Measurements from ENCODE around the gene SLC19A3. TPM values are rescaled to one million over a fixed set of nuclear protein-coding genes. Genes with fewer than 3 reads are reported as not detected.
"Not testable (repeated sequence)": the region's sequence is repeated elsewhere in the genome, so short reads cannot be mapped to it uniquely, and the experiment has no call there.

Gene SLC19A3
- total and polyA plus RNA-seq, 8 donors: 0.43 to 9.3 (median 2.8) TPM; not detected in 1

DNA sequence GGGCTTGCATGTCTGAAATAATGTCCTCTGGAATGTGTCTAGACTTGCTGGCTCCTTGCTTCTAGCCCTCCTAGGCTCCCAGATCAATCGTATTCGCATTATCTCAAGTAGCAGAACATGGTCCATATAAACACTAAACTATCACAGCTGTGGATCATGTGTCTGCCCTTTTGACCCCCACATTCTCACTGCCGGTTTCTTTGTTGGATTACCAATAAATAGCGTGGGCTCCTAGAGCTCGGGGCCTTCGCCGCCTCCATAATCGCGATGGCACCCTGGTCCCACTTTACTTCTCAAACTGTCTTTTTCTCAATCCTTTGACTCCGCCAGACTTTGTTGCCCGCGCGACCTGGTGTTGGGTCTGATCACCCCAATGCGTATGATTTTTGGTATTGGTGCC lies 21.5 kb upstream of the SLC19A3 start:
- DNase-seq: no peak
- Histone ChIP-seq H3K27ac (no peak overlapping the region), H3K9me3 (no peaks in the 10 kb centered on the region), H3K27me3 (no peaks in the 10 kb centered on the region), H3K4me3 (no peak overlapping the region), H3K36me3 (no peaks in the 10 kb centered on the region), H3K4me1 (no peaks in the 10 kb centered on the region)
- 75 to 79% (median 75%) methylated on average over 14 of the region's 14 CpGs for WGBS, 5 donors
- TF ChIP-seq POLR2A (IDR thresholded peaks at IDR 0.05) (no peak), POLR2AphosphoS5 (IDR thresholded peaks at IDR 0.05) (no peak), EP300 (IDR thresholded peaks at IDR 0.05) (no peak)
- TF ChIP-seq, protein P1, sequence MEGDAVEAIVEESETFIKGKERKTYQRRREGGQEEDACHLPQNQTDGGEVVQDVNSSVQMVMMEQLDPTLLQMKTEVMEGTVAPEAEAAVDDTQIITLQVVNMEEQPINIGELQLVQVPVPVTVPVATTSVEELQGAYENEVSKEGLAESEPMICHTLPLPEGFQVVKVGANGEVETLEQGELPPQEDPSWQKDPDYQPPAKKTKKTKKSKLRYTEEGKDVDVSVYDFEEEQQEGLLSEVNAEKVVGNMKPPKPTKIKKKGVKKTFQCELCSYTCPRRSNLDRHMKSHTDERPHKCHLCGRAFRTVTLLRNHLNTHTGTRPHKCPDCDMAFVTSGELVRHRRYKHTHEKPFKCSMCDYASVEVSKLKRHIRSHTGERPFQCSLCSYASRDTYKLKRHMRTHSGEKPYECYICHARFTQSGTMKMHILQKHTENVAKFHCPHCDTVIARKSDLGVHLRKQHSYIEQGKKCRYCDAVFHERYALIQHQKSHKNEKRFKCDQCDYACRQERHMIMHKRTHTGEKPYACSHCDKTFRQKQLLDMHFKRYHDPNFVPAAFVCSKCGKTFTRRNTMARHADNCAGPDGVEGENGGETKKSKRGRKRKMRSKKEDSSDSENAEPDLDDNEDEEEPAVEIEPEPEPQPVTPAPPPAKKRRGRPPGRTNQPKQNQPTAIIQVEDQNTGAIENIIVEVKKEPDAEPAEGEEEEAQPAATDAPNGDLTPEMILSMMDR (IDR thresholded peaks at IDR 0.05): no peak
- intact Hi-C loops (cut with DNase I; ENCODE audit: low total_unique reads): no loop called here

GRCh38 chr2:227728035-227728434 lies 10.2 kb upstream of the SLC19A3 start, which contains the start of gene SCYGR7:
Gene SCYGR7, plus strand, starts transcription at chr2:227728335. Its CDS starts 0 bp downstream, at chr2:227728335.
- no peaks in the 10 kb centered on the region for H3K4me1 ChIP-seq
- H3K36me3 ChIP-seq: no peaks in the 10 kb centered on the region
- intact Hi-C loops (cut with DNase I; ENCODE audit: low total_unique reads): no loop called here
- TF ChIP-seq, protein P1 (IDR thresholded peaks at IDR 0.05): no peak
- TF ChIP-seq POLR2A (IDR thresholded peaks at IDR 0.05): no peak
- no peak for TF ChIP-seq POLR2AphosphoS5 (IDR thresholded peaks at IDR 0.05)
- no peak for TF ChIP-seq EP300 (IDR thresholded peaks at IDR 0.05)
- H3K4me3 ChIP-seq: no peak within 1 kb of the TSS
- DNase-seq: no peak
- H3K27me3 ChIP-seq: peaks cover 0 to 12% (median 0%) of the 10 kb centered on the region in 3 donors
- 29 to 94% (median 90%) methylated on average over 1 to 5 of the region's 5 CpGs for WGBS, 5 donors
- H3K9me3 ChIP-seq: no peaks in the 10 kb centered on the region
- no peak within 1 kb of the TSS for H3K27ac ChIP-seq

GRCh38 chr2:227724394-227725039 lies 6.7 kb upstream of the SLC19A3 start, which contains the start of gene SCYGR6:
Gene SCYGR6, minus strand, starts transcription at chr2:227724757. Its CDS starts 0 bp downstream, at chr2:227724757.
- WGBS, 5 donors: 88 to 96% (median 90%) methylated on average over 10 to 15 of the region's 15 CpGs
- TF ChIP-seq POLR2A (IDR thresholded peaks at IDR 0.05): no peak
- TF ChIP-seq POLR2AphosphoS5 (IDR thresholded peaks at IDR 0.05): no peak
- no peak for TF ChIP-seq EP300 (IDR thresholded peaks at IDR 0.05)
- TF ChIP-seq, protein P1 (IDR thresholded peaks at IDR 0.05): no peak
- no peak for DNase-seq
- Histone ChIP-seq H3K27ac (no peak within 1 kb of the TSS), H3K27me3 (peaks cover 0 to 12% (median 0%) of the 10 kb centered on the region in 3 donors), H3K36me3 (no peaks in the 10 kb centered on the region), H3K4me1 (no peaks in the 10 kb centered on the region), H3K9me3 (no peaks in the 10 kb centered on the region), H3K4me3 (no peak within 1 kb of the TSS)
- intact Hi-C loops (cut with DNase I; ENCODE audit: low total_unique reads): no loop called here

GRCh38 chr2:227722821-227723220 lies 5.0 kb upstream of the SLC19A3 start:
- peak in 1 of 2 donors; percentile 34 for DNase-seq
- H3K27ac ChIP-seq: not testable (repeated sequence)
- WGBS, 5 donors: 57 to 69% (median 60%) methylated on average over 6 to 7 of the region's 7 CpGs

GRCh38 chr2:227720680-227721079 lies 2.9 kb upstream of the SLC19A3 start:
- WGBS, 5 donors: 86 to 98% (median 94%) methylated on average over 4 of the region's 4 CpGs
- TF ChIP-seq POLR2A (IDR thresholded peaks at IDR 0.05) (no peak), EP300 (IDR thresholded peaks at IDR 0.05) (no peak), POLR2AphosphoS5 (IDR thresholded peaks at IDR 0.05) (no peak)
- TF ChIP-seq, protein P1 (IDR thresholded peaks at IDR 0.05): no peak
- Histone ChIP-seq H3K27ac (no peak overlapping the region), H3K4me3 (no peak overlapping the region), H3K27me3 (peaks cover 0 to 6% (median 0%) of the 10 kb centered on the region in 3 donors), H3K36me3 (no peaks in the 10 kb centered on the region), H3K4me1 (peaks cover 0 to 16% (median 13%) of the 10 kb centered on the region in 4 donors), H3K9me3 (no peaks in the 10 kb centered on the region)
- intact Hi-C loops (cut with DNase I; ENCODE audit: low total_unique reads): no loop called here
- no peak for DNase-seq

More at GRCh38 chr2:227722821-227723220, 5.0 kb upstream of the SLC19A3 start:
- H3K4me1 ChIP-seq: peaks cover 0 to 10% (median 7%) of the 10 kb centered on the region in 4 donors
- intact Hi-C loops (cut with DNase I; ENCODE audit: low total_unique reads); H3K4me3 ChIP-seq; H3K9me3 ChIP-seq; H3K36me3 ChIP-seq: not testable (repeated sequence)
- H3K27me3 ChIP-seq: peaks cover 0 to 12% (median 0%) of the 10 kb centered on the region in 3 donors

All from stomach (tissue), 9 donors.